GM19467 (cell line): ENCODE data around the gene SLC2A13.
"Not testable (repeated sequence)": the region's sequence is repeated elsewhere in the genome, so short reads cannot be mapped to it uniquely, and the experiment has no call there.

Source experiments
- ATAC-seq: cut with Tn5 transposase; IDR thresholded peaks from one replicate; pipeline ENCODE4 v1.9.1; 2021; ENCODE audit warnings: mild to moderate bottlenecking, moderate library complexity; ENCODE audit not compliant: unreplicated experiment

The SLC2A13 gene

GRCh38 chr12:39883411-39883810, 222.5 kb downstream of the SLC2A13 start:
- ATAC-seq: no peak

GRCh38 chr12:39878753-39879152, 227.1 kb downstream of the SLC2A13 start:
- ATAC-seq: no peak

GRCh38 chr12:39875721-39876120, 230.2 kb downstream of the SLC2A13 start:
- ATAC-seq: no peak

- no peak for ATAC-seq
Observed at GRCh38 chr12:39874785-39875184, 231.1 kb downstream of the SLC2A13 start.

- ATAC-seq: no peak
Observed at GRCh38 chr12:39873065-39873464, 232.8 kb downstream of the SLC2A13 start.

GRCh38 chr12:39872425-39872824, 233.5 kb downstream of the SLC2A13 start:
- no peak for ATAC-seq

GRCh38 chr12:39868328-39868725, 237.6 kb downstream of the SLC2A13 start:
- ATAC-seq: no peak

GRCh38 chr12:39867631-39868327, 238.1 kb downstream of the SLC2A13 start:
- no peak for ATAC-seq

- no peak for ATAC-seq
Observed at GRCh38 chr12:39866135-39866534, 239.7 kb downstream of the SLC2A13 start.

GRCh38 chr12:39860695-39861094, 245.2 kb downstream of the SLC2A13 start:
- no peak for ATAC-seq

- ATAC-seq: no peak
Observed at GRCh38 chr12:39853003-39853402, 252.9 kb downstream of the SLC2A13 start.

GRCh38 chr12:39852346-39852745, 253.5 kb downstream of the SLC2A13 start:
- ATAC-seq: no peak

- not testable (repeated sequence) for ATAC-seq
Observed at GRCh38 chr12:39848218-39848617, 257.7 kb downstream of the SLC2A13 start.

GRCh38 chr12:39846971-39847650, 258.8 kb downstream of the SLC2A13 start:
- ATAC-seq: no peak

- ATAC-seq: no peak
Observed at GRCh38 chr12:39846304-39846703, 259.6 kb downstream of the SLC2A13 start.

- ATAC-seq: no peak
Observed at GRCh38 chr12:39840422-39840821, 265.5 kb downstream of the SLC2A13 start.

- ATAC-seq: no peak
Observed at GRCh38 chr12:39839072-39839471, 266.8 kb downstream of the SLC2A13 start.

- no peak for ATAC-seq
Observed at GRCh38 chr12:39835517-39836489, 270.1 kb downstream of the SLC2A13 start.

- no peak for ATAC-seq
Observed at GRCh38 chr12:39831587-39832315, 274.1 kb downstream of the SLC2A13 start.

GRCh38 chr12:39830852-39831520, 274.9 kb downstream of the SLC2A13 start:
- ATAC-seq: no peak
